CD14-positive monocyte (primary cell): Measurements from ENCODE around the gene CFAP61. TPM values are rescaled to one million over a fixed set of nuclear protein-coding genes. Genes with fewer than 3 reads are reported as not detected.

ENCODE experiments used
- DNase-seq, 3 donors: peaks; one replicate each; pipeline ENCODE4 v3.0.0-alpha.2; 2011 to 2022
- H2AFZ ChIP-seq: 2 replicates; pipeline ENCODE4 v1.6.0; 2012; ENCODE audit warnings: mild to moderate bottlenecking, low read depth, low read length, inconsistent platforms; ENCODE audit not compliant: insufficient read depth, poor library complexity, severe bottlenecking
- H3K27ac ChIP-seq, 2 donors: 1 replicate in 1 of 2; 2 replicates in 1 of 2; pipeline ENCODE4 v1.5.1; 2012 to 2013; ENCODE audit warnings: low read length in 2 of 2, control low read depth in 1 of 2, inconsistent platforms in 1 of 2, low read depth in 1 of 2, mild to moderate bottlenecking in 1 of 2
- H3K27me3 ChIP-seq, 2 donors: one replicate each; pipeline versions ENCODE4 v1.6.0 to v1.6.1; 2011 to 2013; ENCODE audit warnings: low read length in 2 of 2; ENCODE audit not compliant: control insufficient read depth in 2 of 2, insufficient read depth in 2 of 2
- H3K36me3 ChIP-seq, 2 donors: replicated peaks in 1 of 2; 1 replicate in 1 of 2; 2 replicates in 1 of 2; pipeline versions ENCODE4 v1.5.1 to v1.6.1; 2012 to 2013; ENCODE audit warnings: low read length in 2 of 2, control low read depth in 1 of 2, inconsistent platforms in 1 of 2, mild to moderate bottlenecking in 1 of 2; ENCODE audit not compliant: insufficient read depth in 2 of 2, control insufficient read depth in 1 of 2
- H3K4me1 ChIP-seq, 2 donors: 1 replicate in 1 of 2; 2 replicates in 1 of 2; pipeline versions ENCODE4 v1.5.1 to v1.6.1; 2012 to 2013; ENCODE audit warnings: low read length in 2 of 2, control low read depth in 1 of 2, inconsistent platforms in 1 of 2, mild to moderate bottlenecking in 1 of 2, moderate library complexity in 1 of 2; ENCODE audit not compliant: insufficient read depth in 2 of 2, control insufficient read depth in 1 of 2
- H3K4me2 ChIP-seq: replicated peaks from 2 replicates; pipeline ENCODE3; 2012; ENCODE audit warnings: low read length, moderate library complexity, mild to moderate bottlenecking; ENCODE audit not compliant: poor library complexity, severe bottlenecking; ENCODE audit errors: extremely low read depth
- H3K4me3 ChIP-seq, 3 experiments: fragments of 200-600 bp in 1 of 3; sonication (generic) in 1 of 3; replicated peaks in 1 of 3; 1 replicate in 2 of 3; 2 replicates in 1 of 3; pipeline ENCODE4 v1.5.1; 2011 to 2013; ENCODE audit warnings: low read length in 3 of 3, mild to moderate bottlenecking in 3 of 3, control low read depth in 2 of 3, low read depth in 2 of 3, inconsistent platforms in 1 of 3, moderate library complexity in 1 of 3
- H3K79me2 ChIP-seq: 2 replicates; pipeline ENCODE4 v1.6.0; 2012; ENCODE audit warnings: mild to moderate bottlenecking, control low read depth, inconsistent platforms, low read length, moderate library complexity; ENCODE audit not compliant: insufficient read depth
- H3K9ac ChIP-seq: 2 replicates; pipeline ENCODE4 v1.6.0; 2017; ENCODE audit warnings: low read length, mild to moderate bottlenecking; ENCODE audit not compliant: insufficient read depth, poor library complexity, severe bottlenecking
- H3K9me3 ChIP-seq, 2 donors: replicated peaks in 1 of 2; 1 replicate in 1 of 2; 2 replicates in 1 of 2; pipeline versions ENCODE4 v1.5.1 to v1.6.1; 2012 to 2013; ENCODE audit warnings: low read length in 2 of 2, control low read depth in 1 of 2; ENCODE audit not compliant: control insufficient read depth in 1 of 2, insufficient read depth in 1 of 2
- H4K20me1 ChIP-seq: 2 replicates; pipeline ENCODE4 v1.6.0; 2012; ENCODE audit warnings: mild to moderate bottlenecking, low read length, control low read depth, moderate library complexity; ENCODE audit not compliant: insufficient read depth
- H3K27ac Mint-ChIP-seq, 7 donors: one replicate each; pipeline ENCODE4 v1.8.0; 2020; ENCODE audit warnings: mild to moderate bottlenecking in 7 of 7, mixed read lengths in 7 of 7, moderate library complexity in 6 of 7, inconsistent platforms in 2 of 7
- H3K27me3 Mint-ChIP-seq, 3 donors: one replicate each; pipeline ENCODE4 v1.8.0; 2021 to 2022; ENCODE audit warnings: low read depth in 3 of 3, mild to moderate bottlenecking in 3 of 3, mixed read lengths in 3 of 3, moderate library complexity in 3 of 3, inconsistent platforms in 1 of 3
- H3K36me3 Mint-ChIP-seq, 2 donors: one replicate each; pipeline ENCODE4 v1.8.0; 2020; ENCODE audit warnings: mixed read lengths in 2 of 2, inconsistent platforms in 1 of 2, mild to moderate bottlenecking in 1 of 2
- H3K4me1 Mint-ChIP-seq: one replicate; pipeline ENCODE4 v1.8.0; 2020; ENCODE audit warnings: mild to moderate bottlenecking, mixed read lengths
- H3K4me3 Mint-ChIP-seq, 2 donors: one replicate each; pipeline ENCODE4 v1.8.0; 2020; ENCODE audit warnings: mild to moderate bottlenecking in 2 of 2, mixed read lengths in 2 of 2, moderate library complexity in 1 of 2
- H3K9me3 Mint-ChIP-seq, 7 donors: one replicate each; pipeline ENCODE4 v1.8.0; 2020 to 2022; ENCODE audit warnings: mixed read lengths in 7 of 7, mild to moderate bottlenecking in 6 of 7, moderate library complexity in 6 of 7, inconsistent platforms in 2 of 7
- CTCF ChIP-seq: fragments of 200-600 bp; IDR thresholded peaks from one replicate; pipeline ENCODE4 v1.8.0; 2022; ENCODE audit warnings: antibody characterized with exemption, mild to moderate bottlenecking
- WGBS: methylation state at CpG from one replicate; pipeline ENCODE4 v1.1.5; 2013; ENCODE audit warnings: missing lambda C conversion rate; ENCODE audit not compliant: insufficient coverage; 5-methylcytosine and 5-hydroxymethylcytosine counted together
- intact Hi-C, 2 donors: fragments of 100-400 bp; cut with micrococcal nuclease; formaldehyde crosslinking; loops; one replicate each; pipeline versions ENCODE4 v1.15.0 to v1.15.1; 2023
- polyA plus RNA-seq, 3 donors: library from polyadenylated mRNA; depleted of rRNA in 1 of 3; unstranded in 2 of 3; stranded (reverse) in 1 of 3; fragments of 300-500 nt in 2 of 3; fragments of >200 nt in 1 of 3; fragmentation: Illumina TruSeq in 2 of 3; gene quantifications; 1 replicate in 2 of 3; 2 replicates in 1 of 3; pipeline ENCODE4 v1.2.3, GENCODE V29; 2012 to 2021

Gene CFAP61
- polyA plus RNA-seq, 3 donors, result not detected

- no peak overlapping the region for H3K4me3 Mint-ChIP-seq
- no peak for DNase-seq
- no peaks in the 10 kb centered on the region for H3K4me1 ChIP-seq
- H3K27me3 Mint-ChIP-seq, result no peaks in the 10 kb centered on the region
- H3K9me3 Mint-ChIP-seq, result no peaks in the 10 kb centered on the region
- intact Hi-C loops, result no loop called here
- no peaks in the 10 kb centered on the region for H3K27me3 ChIP-seq
- WGBS, result 90% methylated on average over 5 of the region's 5 CpGs
- no peak for TF ChIP-seq CTCF
- H3K79me2 ChIP-seq, result peaks cover 7% of the 10 kb centered on the region
- no peaks in the 10 kb centered on the region for H3K4me1 Mint-ChIP-seq
- no peak overlapping the region for H3K27ac ChIP-seq
- H3K27ac Mint-ChIP-seq, result no peak overlapping the region
- H2AFZ ChIP-seq, result no peak overlapping the region
- H4K20me1 ChIP-seq, result peaks cover 18% of the 10 kb centered on the region
- no peaks in the 10 kb centered on the region for H3K9me3 ChIP-seq
- no peak overlapping the region for H3K4me2 ChIP-seq
- H3K36me3 Mint-ChIP-seq, result peaks cover 88 to 96% of the 10 kb centered on the region in 2 donors
- no peak overlapping the region for H3K4me3 ChIP-seq
- H3K36me3 ChIP-seq, result peaks cover 98 to 100% of the 10 kb centered on the region in 2 donors
- no peak overlapping the region for H3K9ac ChIP-seq
These were observed 14.4 kb upstream of the CFAP61 start for GRCh38 chr20:20037960-20038359.

- H3K27ac Mint-ChIP-seq, result no peak overlapping the region
- no peak overlapping the region for H3K4me2 ChIP-seq
- no peak overlapping the region for H2AFZ ChIP-seq
- no peaks in the 10 kb centered on the region for H3K4me1 Mint-ChIP-seq
- peaks cover 94 to 98% of the 10 kb centered on the region in 2 donors for H3K36me3 Mint-ChIP-seq
- no peak overlapping the region for H3K4me3 Mint-ChIP-seq
- H3K27ac ChIP-seq, result no peak overlapping the region
- WGBS, result 100% methylated on average over 6 of the region's 6 CpGs
- DNase-seq, result no peak
- H3K4me1 ChIP-seq, result no peaks in the 10 kb centered on the region
- peaks cover 20% of the 10 kb centered on the region for H4K20me1 ChIP-seq
- H3K9ac ChIP-seq, result no peak overlapping the region
- H3K27me3 ChIP-seq, result no peaks in the 10 kb centered on the region
- H3K9me3 Mint-ChIP-seq, result no peaks in the 10 kb centered on the region
- peaks cover 98 to 100% of the 10 kb centered on the region in 2 donors for H3K36me3 ChIP-seq
- H3K4me3 ChIP-seq, result no peak overlapping the region
- intact Hi-C loops, result no loop called here
- no peak for TF ChIP-seq CTCF
- peaks cover 1% of the 10 kb centered on the region for H3K79me2 ChIP-seq
- no peaks in the 10 kb centered on the region for H3K9me3 ChIP-seq
- H3K27me3 Mint-ChIP-seq, result no peaks in the 10 kb centered on the region
These were observed 13.7 kb upstream of the CFAP61 start for GRCh38 chr20:20038586-20038985.
